ENCODE results near the gene WASHC3. TPM values are rescaled to one million over a fixed set of nuclear protein-coding genes. Genes with fewer than 3 reads are reported as not detected.

Gene WASHC3
- total and polyA plus RNA-seq, 4 donors = 22.4 to 51.4 (median 25.8) TPM

GRCh38 chr12:102053062-102053349 is 8.8 kb downstream of the WASHC3 start (continued):
- TF ChIP-seq TAF1 (conservative IDR thresholded peaks at IDR 0.05) (no peak), MAX (IDR thresholded peaks at IDR 0.05) (no peak), SP1 (IDR thresholded peaks at IDR 0.05) (no peak), JUND (IDR thresholded peaks at IDR 0.05) (no peak), GABPA (IDR thresholded peaks at IDR 0.05 in 1 of 2, conservative IDR thresholded peaks at IDR 0.05 in 1 of 2) (no peak), ATF3 (IDR thresholded peaks at IDR 0.05) (no peak), RXRA (IDR thresholded peaks at IDR 0.05) (no peak), FOXA1 (IDR thresholded peaks at IDR 0.05) (no peak), HNF4G (IDR thresholded peaks at IDR 0.05) (no peak)

- peaks cover 11 to 24% (median 15%) of the 10 kb centered on the region in 4 donors for H3K36me3 ChIP-seq (ENCODE audit: control insufficient read depth in 4 of 4, insufficient read depth in 3 of 4, low read depth in 1 of 4, low read length in 3 of 4)
- H3K27ac ChIP-seq (ENCODE audit: low read depth in 1 of 2, low read length in 2 of 2) = no peak overlapping the region
- no peak overlapping the region for H3K9ac ChIP-seq (ENCODE audit: low read depth in 1 of 2, low read length in 2 of 2)
- 97% methylated on average over 4 of the region's 4 CpGs for WGBS
- H3K4me1 ChIP-seq (ENCODE audit: control insufficient read depth in 4 of 4, insufficient read depth in 4 of 4, low read length in 3 of 4) = no peaks in the 10 kb centered on the region
- no peak for TF ChIP-seq EGR1 (IDR thresholded peaks at IDR 0.05; ENCODE audit: low read depth in 2 of 2)
- no peak for TF ChIP-seq SP1 (IDR thresholded peaks at IDR 0.05)
- TF ChIP-seq CTCF (IDR thresholded peaks at IDR 0.05; ENCODE audit: low read depth, low read length, missing input control) = no peak
- no peak for TF ChIP-seq ATF3 (IDR thresholded peaks at IDR 0.05)
- no peak for TF ChIP-seq TAF1 (conservative IDR thresholded peaks at IDR 0.05)
- TF ChIP-seq HNF4G (IDR thresholded peaks at IDR 0.05) = no peak
- TF ChIP-seq YY1 (IDR thresholded peaks at IDR 0.05) = no peak
- no peak for TF ChIP-seq NR2F2 (IDR thresholded peaks at IDR 0.05)
- no peak for TF ChIP-seq ZBTB33 (IDR thresholded peaks at IDR 0.05)
- TF ChIP-seq RXRA (IDR thresholded peaks at IDR 0.05) = no peak
- no peak overlapping the region for H3K4me3 ChIP-seq (ENCODE audit: low read depth in 1 of 3, low read length in 3 of 3)
- no peaks in the 10 kb centered on the region for H3K9me3 ChIP-seq (ENCODE audit: control insufficient read depth in 4 of 4, low read length in 3 of 4)
- H3K27me3 ChIP-seq (ENCODE audit: control insufficient read depth in 4 of 4, insufficient read depth in 4 of 4, low read length in 3 of 4) = no peaks in the 10 kb centered on the region
- no peak for DNase-seq (ENCODE audit: low spot score)
These were observed 9.4 kb downstream of the WASHC3 start for GRCh38 chr12:102052192-102053061.

GRCh38 chr12:102051431-102051965 is 10.3 kb downstream of the WASHC3 start:
- Histone ChIP-seq H3K9me3 (ENCODE audit: control insufficient read depth in 4 of 4, low read length in 3 of 4) (no peaks in the 10 kb centered on the region), H3K9ac (ENCODE audit: low read depth in 1 of 2, low read length in 2 of 2) (no peak overlapping the region), H3K27ac (ENCODE audit: low read depth in 1 of 2, low read length in 2 of 2) (no peak overlapping the region), H3K4me3 (ENCODE audit: low read depth in 1 of 3, low read length in 3 of 3) (no peak overlapping the region), H3K4me1 (ENCODE audit: control insufficient read depth in 4 of 4, insufficient read depth in 4 of 4, low read length in 3 of 4) (no peaks in the 10 kb centered on the region), H3K27me3 (ENCODE audit: control insufficient read depth in 4 of 4, insufficient read depth in 4 of 4, low read length in 3 of 4) (no peaks in the 10 kb centered on the region), H3K36me3 (ENCODE audit: control insufficient read depth in 4 of 4, insufficient read depth in 3 of 4, low read depth in 1 of 4, low read length in 3 of 4) (peaks cover 9 to 24% (median 15%) of the 10 kb centered on the region in 4 donors)
- no peak for DNase-seq (ENCODE audit: low spot score)
- 93% methylated on average over 1 of the region's 1 CpG for WGBS
- no peak for TF ChIP-seq CTCF (IDR thresholded peaks at IDR 0.05; ENCODE audit: low read depth, low read length, missing input control)
- TF ChIP-seq SP1 (IDR thresholded peaks at IDR 0.05) = no peak
- no peak for TF ChIP-seq RXRA (IDR thresholded peaks at IDR 0.05)
- no peak for TF ChIP-seq FOXA1 (IDR thresholded peaks at IDR 0.05)
- no peak for TF ChIP-seq HNF4G (IDR thresholded peaks at IDR 0.05)
- TF ChIP-seq REST (IDR thresholded peaks at IDR 0.05) = no peak
- TF ChIP-seq MAX (IDR thresholded peaks at IDR 0.05) = no peak

Measured in liver (tissue), 9 donors.